PC-9 (cell line): ENCODE data around the gene NELL1. TPM values are rescaled to one million over a fixed set of nuclear protein-coding genes. Genes with fewer than 3 reads are reported as not detected.

Experiments used
- BruUV-seq: library from RNA; stranded (reverse); fragments of 400-500 nt; replicated peaks from 2 replicates; lab custom pipeline; 2021; lab: Mats Ljungman, UMichigan
- CTCF ChIA-PET: fragments of 300-600 bp; sonication (Branson Sonifier 250); formaldehyde crosslinking; loops from one replicate; lab custom pipeline; 2022; ENCODE audit warnings: antibody characterized with exemption; lab: Charles Lee
- POLR2A ChIA-PET: fragments of 300-600 bp; sonication (Branson Sonifier 250); formaldehyde crosslinking; loops from one replicate; lab custom pipeline; 2022; ENCODE audit warnings: antibody characterized with exemption; ENCODE audit not compliant: unreplicated experiment; lab: Charles Lee
- DNase-seq, 2 experiments: peaks; one replicate each; pipeline versions ENCODE4 v3.0.0 to v3.0.0-alpha.2; 2015 to 2022; ENCODE audit warnings: mixed read lengths in 1 of 2
- H2AFZ ChIP-seq: fragments of 200-600 bp; sonication (generic); 2 replicates; pipeline ENCODE4 v1.8.1; 2017; ENCODE audit warnings: antibody characterized with exemption
- H3F3A ChIP-seq: fragments of 200-600 bp; sonication (generic); 2 replicates; pipeline ENCODE4 v1.8.1; 2017; ENCODE audit warnings: antibody characterized with exemption, mild to moderate bottlenecking, low read depth; ENCODE audit not compliant: insufficient read depth
- H3K27ac ChIP-seq: fragments of 200-600 bp; sonication (generic); 2 replicates; pipeline ENCODE4 v1.6.1; 2016; ENCODE audit warnings: mixed run types
- H3K27me3 ChIP-seq: fragments of 200-600 bp; sonication (generic); 2 replicates; pipeline ENCODE4 v1.6.1; 2016; ENCODE audit warnings: low read depth, mixed run types; ENCODE audit not compliant: insufficient read depth
- H3K36me3 ChIP-seq: fragments of 200-600 bp; sonication (generic); 2 replicates; pipeline ENCODE4 v1.6.1; 2016; ENCODE audit warnings: low read depth, mixed run types
- H3K4me1 ChIP-seq: fragments of 200-600 bp; sonication (generic); replicated peaks from 2 replicates; pipeline ENCODE4 v1.6.1; 2016; ENCODE audit warnings: mixed run types; ENCODE audit not compliant: insufficient read depth
- H3K4me2 ChIP-seq: fragments of 200-600 bp; sonication (generic); 2 replicates; pipeline ENCODE4 v1.6.1; 2017; ENCODE audit warnings: mixed run types
- H3K4me3 ChIP-seq: fragments of 200-600 bp; sonication (generic); 2 replicates; pipeline ENCODE4 v1.6.1; 2016; ENCODE audit warnings: mixed run types
- H3K79me2 ChIP-seq: fragments of 200-600 bp; sonication (generic); 2 replicates; pipeline ENCODE4 v1.6.1; 2017; ENCODE audit warnings: low read depth, mixed run types
- H3K9me2 ChIP-seq: fragments of 200-600 bp; sonication (generic); 2 replicates; pipeline ENCODE4 v1.8.1; 2017; ENCODE audit warnings: mild to moderate bottlenecking; ENCODE audit not compliant: insufficient read depth
- H3K9me3 ChIP-seq: fragments of 200-600 bp; sonication (generic); 2 replicates; pipeline ENCODE4 v1.8.1; 2016; ENCODE audit warnings: low read depth; ENCODE audit not compliant: insufficient read depth
- H4K20me1 ChIP-seq: fragments of 200-600 bp; sonication (generic); 2 replicates; pipeline ENCODE4 v1.8.1; 2017; ENCODE audit not compliant: insufficient read depth
- CTCF ChIP-seq: fragments of 200-600 bp; sonication (generic); conservative IDR thresholded peaks from 2 replicates; pipeline ENCODE4 v1.6.1; 2017; ENCODE audit warnings: mixed run types, antibody characterized with exemption, mild to moderate bottlenecking, moderate library complexity
- EZH2 ChIP-seq: fragments of 200-600 bp; sonication (generic); IDR thresholded peaks from 2 replicates; pipeline ENCODE4 v1.8.0; 2017; ENCODE audit warnings: antibody characterized with exemption, low read depth
- intact Hi-C: fragments of 100-400 bp; cut with micrococcal nuclease; formaldehyde crosslinking; loops from one replicate; pipeline ENCODE4 v1.10.0; 2022; ENCODE audit not compliant: unreplicated experiment
- total RNA-seq: library from RNA; stranded (reverse); gene quantifications from 2 replicates; pipeline ENCODE4 v1.2.3, GENCODE V29; 2021

NELL1 gene
- total RNA-seq, 1 experiment from 2014 or later = not detected

- H4K20me1 ChIP-seq = no peaks in the 10 kb centered on the region
- H3F3A ChIP-seq = no peaks in the 10 kb centered on the region
- peaks cover 51% of the 10 kb centered on the region for H3K27me3 ChIP-seq
- POLR2A ChIA-PET = no interaction called here
- no peaks in the 10 kb centered on the region for H3K36me3 ChIP-seq
- no peaks in the 10 kb centered on the region for H3K79me2 ChIP-seq
- H3K4me1 ChIP-seq = no peaks in the 10 kb centered on the region
- intact Hi-C loops = loop anchor here (10.0 kb wide), 2 partner anchors 1495 to 1665 kb away; no protein-coding TSS in a partner anchor
- H3K4me3 ChIP-seq = no peak overlapping the region
- H3K27ac ChIP-seq = no peak overlapping the region
- no peak overlapping the region for H3K4me2 ChIP-seq
- no peaks in the 10 kb centered on the region for H3K9me2 ChIP-seq
- CTCF ChIA-PET = no interaction called here
- no peak overlapping the region for H2AFZ ChIP-seq
- no peaks in the 10 kb centered on the region for H3K9me3 ChIP-seq
- no TSS peak for BruUV-seq
- TF ChIP-seq EZH2 (no peak), CTCF (no peak)
- no peak for DNase-seq
Observed at GRCh38 chr11:20639688-20640087, 29.7 kb upstream of the NELL1 start.

GRCh38 chr11:20640401-20640800 is 29.0 kb upstream of the NELL1 start:
- no peaks in the 10 kb centered on the region for H3K4me1 ChIP-seq
- no peak for DNase-seq
- no peak for TF ChIP-seq EZH2
- no peak for TF ChIP-seq CTCF
- H3K27ac ChIP-seq = no peak overlapping the region
- no peak overlapping the region for H2AFZ ChIP-seq
- no peaks in the 10 kb centered on the region for H3K9me2 ChIP-seq
- H3K36me3 ChIP-seq = no peaks in the 10 kb centered on the region
- H3K4me2 ChIP-seq = no peak overlapping the region
- H3K27me3 ChIP-seq = peaks cover 44% of the 10 kb centered on the region
- H4K20me1 ChIP-seq = no peaks in the 10 kb centered on the region
- ChIA-PET CTCF (no interaction called here), POLR2A (no interaction called here)
- intact Hi-C loops = loop anchor here (10.0 kb wide), 2 partner anchors 1494 to 1664 kb away; no protein-coding TSS in a partner anchor
- H3K79me2 ChIP-seq = no peaks in the 10 kb centered on the region
- no peak overlapping the region for H3K4me3 ChIP-seq
- no peaks in the 10 kb centered on the region for H3F3A ChIP-seq
- no peaks in the 10 kb centered on the region for H3K9me3 ChIP-seq
- BruUV-seq = no TSS peak

- Histone ChIP-seq H3K4me2 (no peak overlapping the region), H2AFZ (no peak overlapping the region), H3K36me3 (no peaks in the 10 kb centered on the region), H3K4me3 (no peak overlapping the region), H4K20me1 (no peaks in the 10 kb centered on the region), H3K27me3 (peaks cover 21% of the 10 kb centered on the region), H3K4me1 (no peaks in the 10 kb centered on the region), H3K9me3 (no peaks in the 10 kb centered on the region), H3F3A (no peaks in the 10 kb centered on the region), H3K9me2 (no peaks in the 10 kb centered on the region), H3K27ac (no peak overlapping the region), H3K79me2 (no peaks in the 10 kb centered on the region)
- intact Hi-C loops = loop anchor here (10.0 kb wide), 2 partner anchors 1490 to 1660 kb away; no protein-coding TSS in a partner anchor
- no TSS peak for BruUV-seq
- DNase-seq = no peak
- CTCF ChIA-PET = no interaction called here
- TF ChIP-seq EZH2 (no peak), CTCF (no peak)
- POLR2A ChIA-PET = no interaction called here
Observed at GRCh38 chr11:20644360-20644759, 25.0 kb upstream of the NELL1 start.
